ENCODE measurements around the gene HSD17B2. TPM values are rescaled to one million over a fixed set of nuclear protein-coding genes. Genes with fewer than 3 reads are reported as not detected.
"Not testable (repeated sequence)": the region's sequence is repeated elsewhere in the genome, so short reads cannot be mapped to it uniquely, and the experiment has no call there.

Gene HSD17B2
- total RNA-seq, 2 donors from 2014 or later = not detected

DNA sequence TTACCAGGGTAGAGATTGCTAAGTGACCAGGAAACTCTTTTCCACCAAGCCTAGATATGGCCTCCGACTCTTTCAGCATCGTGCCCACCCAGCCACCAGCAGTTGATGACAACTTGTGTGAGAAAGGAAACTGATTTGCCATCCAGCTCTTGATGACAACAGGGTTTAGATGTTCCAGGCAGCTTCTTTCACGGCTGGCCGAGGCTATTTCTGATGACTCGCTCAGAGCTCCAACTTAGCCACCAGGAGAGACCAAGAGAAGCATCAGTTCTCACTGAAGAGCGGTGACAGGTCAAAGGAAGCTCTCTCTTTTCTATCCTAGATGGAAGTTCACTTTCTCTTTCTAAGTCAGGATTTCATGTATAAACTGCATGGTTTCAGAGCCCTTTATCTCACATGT, 73.7 kb downstream of the HSD17B2 start:
- intact Hi-C loops (cut with DNase I) = no loop called here
- no peak for DNase-seq (ENCODE audit: low spot score)

DNA sequence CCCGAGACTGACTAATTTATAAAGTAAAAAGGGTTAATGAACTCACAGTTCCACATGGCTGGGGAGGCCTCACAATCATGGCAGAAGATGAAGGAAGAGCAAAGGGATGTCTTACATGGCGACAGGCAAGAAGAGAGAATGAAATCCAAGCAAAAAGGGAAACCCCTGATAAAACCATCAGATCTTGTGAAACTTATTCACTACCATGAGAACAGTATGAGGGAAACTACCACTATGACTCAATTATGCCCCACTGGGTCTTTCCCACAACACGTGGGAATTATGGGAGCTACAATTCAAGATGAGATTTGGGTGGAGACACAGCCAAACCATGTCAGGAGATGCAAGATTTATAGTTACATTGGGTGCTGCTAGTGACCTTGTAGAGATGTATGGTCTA, 74.2 kb downstream of the HSD17B2 start:
- DNase-seq (ENCODE audit: low spot score); intact Hi-C loops (cut with DNase I): not testable (repeated sequence)

GRCh38 chr16:82111944-82112343, 76.9 kb downstream of the HSD17B2 start:
- intact Hi-C loops (cut with DNase I) = no loop called here
- DNase-seq (ENCODE audit: low spot score) = no peak

GRCh38 chr16:82113741-82114140, 78.7 kb downstream of the HSD17B2 start:
- intact Hi-C loops (cut with DNase I) = no loop called here
- no peak for DNase-seq (ENCODE audit: low spot score)

DNA sequence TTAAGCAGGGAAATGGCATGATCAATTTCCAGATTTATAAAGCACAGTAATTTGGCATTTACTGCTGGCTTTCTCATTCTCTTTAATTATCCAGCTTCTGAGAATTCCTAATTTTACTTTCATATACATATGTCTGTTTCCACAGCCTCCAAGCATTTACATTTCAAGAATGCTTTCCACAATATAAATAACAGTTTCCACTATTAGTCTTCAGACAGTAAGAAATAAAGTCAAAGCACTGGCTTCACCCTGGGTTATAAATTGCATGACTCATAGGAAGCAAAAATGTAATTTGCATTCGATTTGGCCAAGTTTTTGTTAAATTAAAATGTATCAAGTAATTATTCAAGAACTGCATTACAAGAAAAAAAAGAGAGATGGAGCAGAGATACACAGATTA, 81.5 kb downstream of the HSD17B2 start:
- intact Hi-C loops (cut with DNase I) = no loop called here

DNA sequence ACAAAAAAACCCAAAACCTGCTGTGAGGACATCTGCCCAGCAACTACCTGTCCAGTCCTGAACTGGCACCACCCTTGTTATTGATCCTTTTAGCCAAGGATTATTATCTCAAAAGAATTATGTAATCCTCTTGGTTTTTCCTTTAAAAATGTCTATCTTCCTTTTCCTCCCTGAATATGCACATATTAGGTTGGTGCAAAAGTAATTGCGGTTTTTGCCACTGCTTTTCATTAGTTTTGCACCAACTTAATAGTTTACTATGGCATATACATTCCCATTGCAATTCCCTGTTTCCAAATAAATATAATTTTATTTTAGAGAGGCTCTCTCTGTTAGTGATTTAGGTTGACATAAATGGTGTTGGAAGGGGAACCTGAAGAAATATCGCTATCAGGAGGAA, 83.7 kb downstream of the HSD17B2 start:
- intact Hi-C loops (cut with DNase I) = no loop called here
- no peak for DNase-seq (ENCODE audit: low spot score)

More for the DNA sequence above, 81.5 kb downstream of the HSD17B2 start:
- DNase-seq (ENCODE audit: low spot score) = no peak

DNA sequence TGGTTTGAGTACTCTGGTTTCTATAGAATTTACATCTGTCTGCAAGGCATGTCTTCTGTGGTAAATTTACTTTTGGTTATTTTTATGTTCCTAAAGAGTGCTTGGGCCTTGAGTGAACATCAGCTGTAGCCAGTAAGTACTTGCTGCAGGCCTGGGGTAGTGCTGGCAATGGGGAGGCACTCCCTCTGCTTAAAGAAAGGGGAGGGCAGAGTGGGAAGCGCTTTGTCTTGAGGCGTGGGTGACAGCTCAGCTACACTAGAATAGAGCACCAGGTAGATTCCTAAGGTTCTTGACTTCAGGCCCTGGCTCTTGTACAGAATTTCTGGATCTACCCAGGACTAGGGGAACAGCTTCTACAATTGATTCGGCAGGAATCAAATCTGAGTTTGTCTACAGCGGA, 84.4 kb downstream of the HSD17B2 start:
- intact Hi-C loops (cut with DNase I) = no loop called here
- no peak for DNase-seq (ENCODE audit: low spot score)

DNA sequence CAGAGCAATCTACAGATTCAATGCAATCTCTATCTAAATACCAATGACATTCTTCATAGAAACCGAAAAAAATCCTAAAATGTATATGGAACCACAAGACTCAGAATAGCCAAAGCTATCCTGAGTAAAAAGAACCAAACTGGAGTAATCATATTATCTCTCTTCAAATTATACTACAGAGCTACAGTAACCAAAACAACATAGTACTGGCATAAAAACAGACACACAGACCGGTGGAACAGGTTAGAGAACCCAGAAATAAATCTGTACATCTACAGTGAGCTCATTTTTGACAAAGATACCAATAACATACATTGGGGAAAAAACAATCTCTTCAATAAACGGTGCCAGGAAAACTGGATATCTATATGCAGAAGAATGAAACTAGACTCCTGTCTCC, 89.6 kb downstream of the HSD17B2 start:
- intact Hi-C loops (cut with DNase I) = no loop called here
- DNase-seq (ENCODE audit: low spot score) = no peak

DNA sequence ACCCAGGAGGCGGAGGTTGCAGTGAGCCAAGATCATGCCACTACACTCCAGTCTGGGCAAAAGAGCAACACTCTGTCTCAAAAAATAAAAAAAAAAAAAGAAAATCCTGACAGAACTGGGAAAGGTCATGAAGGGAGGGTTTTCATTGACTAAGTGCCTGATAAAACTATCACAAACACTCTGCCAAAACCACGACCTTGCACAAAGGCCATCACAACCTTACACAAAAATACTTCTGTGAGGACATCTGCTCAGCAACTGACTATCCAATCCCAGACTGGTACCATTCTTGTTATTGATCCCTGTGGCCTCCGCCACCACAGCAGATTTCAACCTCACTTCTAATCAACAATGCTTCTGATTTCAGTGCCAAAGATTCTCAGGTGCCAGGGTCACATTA, 94.8 kb downstream of the HSD17B2 start:
- no peak for DNase-seq (ENCODE audit: low spot score)

GRCh38 chr16:82133798-82134197, 98.7 kb downstream of the HSD17B2 start:
- no peak for DNase-seq (ENCODE audit: low spot score)
- intact Hi-C loops (cut with DNase I) = no loop called here

More for the DNA sequence above, 94.8 kb downstream of the HSD17B2 start:
- intact Hi-C loops (cut with DNase I) = no loop called here

DNA sequence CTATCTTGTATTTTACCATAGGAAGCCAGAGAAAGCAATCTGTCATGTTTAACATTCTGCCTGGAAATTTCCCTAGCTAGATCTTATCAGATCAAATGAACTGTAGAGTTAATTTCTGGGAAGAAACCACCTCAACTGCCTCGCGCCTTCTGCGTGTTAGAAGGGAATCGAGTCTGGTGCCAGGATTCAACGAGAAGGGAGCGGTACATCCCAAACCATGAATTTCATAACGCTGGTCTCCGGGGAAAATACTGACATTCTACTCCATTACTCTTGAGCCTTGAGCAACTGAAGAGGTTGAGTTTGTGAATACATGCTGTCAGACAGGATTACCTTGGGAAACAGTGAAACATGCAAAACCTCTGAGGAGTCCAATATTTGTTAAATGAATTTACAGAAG, 99.8 kb downstream of the HSD17B2 start:
- DNase-seq (ENCODE audit: low spot score) = no peak
- intact Hi-C loops (cut with DNase I) = no loop called here

GRCh38 chr16:82135844-82136243, 100.8 kb downstream of the HSD17B2 start:
- intact Hi-C loops (cut with DNase I) = no loop called here
- no peak for DNase-seq (ENCODE audit: low spot score)

DNA sequence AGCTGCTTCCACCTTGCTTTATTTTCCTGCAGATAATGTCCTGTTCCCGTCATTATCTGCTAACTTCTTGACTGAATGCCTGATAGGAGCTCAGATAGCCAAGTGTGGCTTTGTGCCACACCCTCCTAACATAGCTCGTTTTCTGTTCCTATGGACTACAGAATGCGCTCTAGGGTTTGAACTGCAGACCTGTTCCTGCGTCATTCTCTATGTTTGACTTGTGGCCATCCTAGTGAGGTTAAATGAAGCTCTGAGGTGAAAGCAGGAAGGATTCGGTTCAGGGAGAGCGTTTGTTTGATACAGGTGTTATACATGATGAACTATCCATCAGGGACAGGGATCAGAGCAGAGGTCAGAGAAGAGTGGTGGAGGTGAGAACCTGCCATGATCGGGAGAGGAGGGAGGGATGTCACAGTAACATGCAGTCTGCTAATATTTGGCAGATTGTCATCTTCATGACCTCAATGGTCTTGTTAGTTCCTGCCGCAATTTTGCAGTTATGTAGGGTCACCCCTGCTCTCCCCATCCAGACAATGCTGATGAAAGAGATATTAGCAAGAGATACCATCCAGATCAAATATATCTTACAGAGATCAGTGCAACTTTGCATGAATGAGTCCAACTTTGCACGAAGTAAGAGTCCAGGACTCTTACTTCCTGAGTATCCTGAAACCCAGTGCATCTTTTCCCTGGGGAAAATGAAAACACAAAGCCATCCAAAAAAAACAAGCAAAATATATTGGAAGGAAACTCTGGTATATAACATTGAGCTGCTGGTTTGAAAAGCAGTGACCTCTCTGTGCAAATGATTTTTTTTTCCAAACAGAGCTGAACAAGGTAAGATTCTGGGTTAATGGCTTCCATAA, 102.1 kb downstream of the HSD17B2 start:
- no peak for DNase-seq (ENCODE audit: low spot score)
- intact Hi-C loops (cut with DNase I) = no loop called here

- no peak for DNase-seq (ENCODE audit: low spot score)
- intact Hi-C loops (cut with DNase I) = no loop called here
These were observed 102.7 kb downstream of the HSD17B2 start for GRCh38 chr16:82137822-82138167.

DNA sequence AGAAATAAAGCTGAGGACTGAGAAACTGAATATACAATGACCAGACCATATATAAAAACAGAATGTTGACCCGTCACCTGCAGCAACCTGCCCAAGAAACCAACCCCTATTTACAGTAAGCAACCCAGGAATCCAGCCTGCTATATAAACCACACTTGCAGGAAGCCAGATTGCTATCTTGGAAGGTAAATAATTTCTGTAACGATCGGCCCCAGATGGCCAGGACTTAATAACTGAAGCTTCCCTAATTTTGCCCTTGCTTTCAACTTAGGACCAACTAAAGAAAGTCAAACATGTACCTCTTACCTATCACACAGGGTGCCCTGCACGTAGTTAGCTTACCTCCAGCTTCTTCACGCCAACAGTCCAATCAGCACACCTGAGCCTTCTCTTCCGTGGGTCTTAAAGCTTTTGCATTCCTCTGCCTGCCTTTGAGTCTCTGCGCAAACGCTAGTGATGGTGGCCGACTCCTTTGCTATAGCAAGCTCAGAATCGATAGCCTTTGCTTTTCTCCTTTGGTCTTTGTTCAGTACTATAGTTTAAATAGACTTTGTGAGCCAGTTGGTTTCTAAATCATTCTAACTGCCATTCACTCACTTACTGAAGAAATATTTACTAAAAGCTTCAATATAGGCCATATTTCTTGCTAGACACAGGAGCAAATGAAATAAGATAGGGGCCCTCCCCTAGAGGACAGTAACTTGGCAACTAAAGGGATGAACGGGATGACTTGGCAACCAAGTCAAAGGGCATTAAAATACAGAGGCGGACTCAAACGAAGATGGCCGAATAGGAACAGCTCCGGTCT, 103.6 kb downstream of the HSD17B2 start:
- intact Hi-C loops (cut with DNase I) = loop anchor here in 1 of 2 donors (1.0 kb wide), 1 partner anchor 23 kb away; no protein-coding TSS in a partner anchor
- no peak for DNase-seq (ENCODE audit: low spot score)

DNA sequence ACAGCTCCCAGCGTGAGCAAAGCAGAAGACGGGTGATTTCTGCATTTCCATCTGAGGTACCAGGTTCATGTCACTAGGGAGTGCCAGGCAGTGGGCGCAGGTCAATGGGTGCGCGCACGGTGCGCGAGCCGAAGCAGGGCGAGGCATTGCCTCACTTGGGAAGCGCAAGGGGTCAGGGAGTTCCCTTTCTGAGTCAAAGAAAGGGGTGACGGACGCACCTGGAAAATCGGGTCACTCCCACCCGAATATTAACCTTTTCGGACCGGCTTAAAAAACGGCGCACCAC, 104.2 kb downstream of the HSD17B2 start:
- intact Hi-C loops (cut with DNase I) = loop anchor here in 1 of 2 donors (1.0 kb wide), 1 partner anchor 22 kb away; no protein-coding TSS in a partner anchor

GRCh38 chr16:82146556-82146955, 111.5 kb downstream of the HSD17B2 start:
- DNase-seq (ENCODE audit: low spot score) = no peak
- intact Hi-C loops (cut with DNase I) = loop anchor here in 1 of 2 donors (5.0 kb wide), 1 partner anchor 1896 kb away; the partner anchor contains the start of gene SLC38A8

More for the DNA sequence above, 104.2 kb downstream of the HSD17B2 start:
- DNase-seq (ENCODE audit: low spot score) = not testable (repeated sequence)

DNA sequence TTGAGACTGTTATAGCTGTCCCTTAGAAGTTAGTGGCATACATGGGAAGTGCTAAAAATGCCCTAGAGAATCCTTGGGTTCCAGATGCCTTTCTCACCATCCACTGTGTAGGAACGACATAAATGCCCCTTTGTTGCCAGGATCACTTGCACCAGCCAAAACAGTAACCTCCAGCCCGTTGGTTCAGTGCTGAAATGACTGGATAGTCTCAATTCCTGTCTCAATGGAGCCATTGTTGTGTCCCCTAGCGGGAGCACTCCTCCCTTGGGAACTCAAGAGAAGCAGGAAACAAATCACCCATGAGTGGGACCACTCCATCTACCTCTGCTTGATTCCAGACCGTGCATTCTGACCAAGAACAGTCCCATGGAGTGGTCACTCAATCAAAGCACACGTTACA, 111.9 kb downstream of the HSD17B2 start:
- no peak for DNase-seq (ENCODE audit: low spot score)
- intact Hi-C loops (cut with DNase I) = loop anchor here in 1 of 2 donors (5.0 kb wide), 1 partner anchor 1895 kb away; the partner anchor contains the start of gene SLC38A8

- intact Hi-C loops (cut with DNase I) = loop anchor here in 1 of 2 donors (5.0 kb wide), 1 partner anchor 1895 kb away; the partner anchor contains the start of gene SLC38A8
- DNase-seq (ENCODE audit: low spot score) = no peak
These were observed 112.5 kb downstream of the HSD17B2 start for GRCh38 chr16:82147546-82147945.
